Dermis microvascular lymphatic vessel endothelial cell (primary cell): ENCODE results near the gene DTWD1. TPM values are rescaled to one million over a fixed set of nuclear protein-coding genes. Genes with fewer than 3 reads are reported as not detected.
"Not testable (repeated sequence)": the region's sequence is repeated elsewhere in the genome, so short reads cannot be mapped to it uniquely, and the experiment has no call there.

Experiments
- DNase-seq, 2 donors: peaks; one replicate each; pipeline versions ENCODE4 v3.0.0 to v3.0.0-alpha.2; 2010; ENCODE audit warnings: low read depth in 2 of 2
- total RNA-seq: library from RNA; depleted of rRNA; stranded (reverse); fragments of >200 nt; gene quantifications from 2 replicates; pipeline ENCODE4 v1.2.1, GENCODE V29; 2014

DTWD1 gene
- total RNA-seq, result 11.8 and 13.0 TPM in 2 replicates

- DNase-seq, result peak; percentile 94 to 99
Measured at GRCh38 chr15:49620658-49621368, at the start of gene DTWD1, which contains the start of gene FAM227B. Gene DTWD1, plus strand, starts transcription at chr15:49621048. Its CDS starts 4,120 bp downstream, at chr15:49625168. Gene FAM227B, minus strand, starts transcription at chr15:49620818. Its CDS starts 5,647 bp downstream, at chr15:49615171.

- DNase-seq, result no peak
Measured at GRCh38 chr15:49573421-49573820, 47.4 kb upstream of the DTWD1 start.

- no peak for DNase-seq
Measured at GRCh38 chr15:49589030-49589429, 31.8 kb upstream of the DTWD1 start.

- DNase-seq, result not testable (repeated sequence)
Measured at GRCh38 chr15:49592829-49593316, 28.0 kb upstream of the DTWD1 start.

GRCh38 chr15:49604625-49605409 is 16.0 kb upstream of the DTWD1 start:
- DNase-seq, result no peak

- no peak for DNase-seq
Measured at GRCh38 chr15:49605588-49605987, 15.3 kb upstream of the DTWD1 start.

- no peak for DNase-seq
Measured at GRCh38 chr15:49606594-49606993, 14.3 kb upstream of the DTWD1 start.

GRCh38 chr15:49610157-49610918 is 10.5 kb upstream of the DTWD1 start:
- DNase-seq, result no peak

- not testable (repeated sequence) for DNase-seq
Measured at GRCh38 chr15:49612240-49612639, 8.6 kb upstream of the DTWD1 start.

GRCh38 chr15:49619226-49619625 is 1.6 kb upstream of the DTWD1 start:
- DNase-seq, result no peak

GRCh38 chr15:49620199-49620598 is 649 bp upstream of the DTWD1 start:
- peak; percentile 47 to 55 for DNase-seq

GRCh38 chr15:49621401-49621811 is 558 bp downstream of the DTWD1 start:
- DNase-seq, result peak in 1 of 2 donors; percentile 7

GRCh38 chr15:49621887-49622286 is 1.0 kb downstream of the DTWD1 start:
- DNase-seq, result no peak

GRCh38 chr15:49622561-49622960 is 1.7 kb downstream of the DTWD1 start:
- no peak for DNase-seq

GRCh38 chr15:49624056-49624455 is 3.2 kb downstream of the DTWD1 start:
- DNase-seq, result no peak

- DNase-seq, result no peak
Measured at GRCh38 chr15:49625460-49626036, 4.7 kb downstream of the DTWD1 start.

- peak in 1 of 2 donors; percentile 48 for DNase-seq
Measured at GRCh38 chr15:49627407-49627877, 6.6 kb downstream of the DTWD1 start.

- no peak for DNase-seq
Measured at GRCh38 chr15:49628379-49628778, 7.5 kb downstream of the DTWD1 start.

- DNase-seq, result no peak
Measured at GRCh38 chr15:49637857-49638256, 17.0 kb downstream of the DTWD1 start.

- DNase-seq, result no peak
Measured at GRCh38 chr15:49644364-49644794, 23.5 kb downstream of the DTWD1 start.

- no peak for DNase-seq
Measured at GRCh38 chr15:49645277-49645676, 24.4 kb downstream of the DTWD1 start.
